H1 (cell line): Measurements from ENCODE around the gene MYH6. TPM values are rescaled to one million over a fixed set of nuclear protein-coding genes. Genes with fewer than 3 reads are reported as not detected.

Experiments
- CHD7 ChIP-seq: fragments of 300-600 bp; sonication (generic); IDR thresholded peaks from 2 replicates; pipeline ENCODE4 v1.7.1; 2012; ENCODE audit warnings: low read length, moderate library complexity, mild to moderate bottlenecking, inconsistent platforms; ENCODE audit not compliant: insufficient replicate concordance
- FOSL1 ChIP-seq: IDR thresholded peaks from 2 replicates; pipeline ENCODE4 v1.6.1; 2011; ENCODE audit warnings: mild to moderate bottlenecking, low read depth, low read length, moderate library complexity; ENCODE audit not compliant: insufficient read depth
- GTF2F1 ChIP-seq: IDR thresholded peaks from 2 replicates; pipeline ENCODE4 v1.6.1; 2012; ENCODE audit warnings: low read depth, low read length, improper control_type of control experiment, borderline replicate concordance
- MAFK ChIP-seq: IDR thresholded peaks from 2 replicates; pipeline ENCODE4 v1.6.1; 2012; ENCODE audit warnings: low read depth, mild to moderate bottlenecking, improper control_type of control experiment, low read length
- MAX ChIP-seq: IDR thresholded peaks from 2 replicates; pipeline ENCODE4 v1.6.1; 2012; ENCODE audit warnings: inconsistent platforms
- NRF1 ChIP-seq: IDR thresholded peaks from 2 replicates; pipeline ENCODE4 v1.6.1; 2011; ENCODE audit warnings: mild to moderate bottlenecking, low read depth, low read length, improper control_type of control experiment
- RBBP5 ChIP-seq: IDR thresholded peaks from 2 replicates; pipeline ENCODE4 v1.7.1; 2012; ENCODE audit warnings: low read depth, mild to moderate bottlenecking, inconsistent platforms, low read length, moderate library complexity, borderline replicate concordance
- SP1 ChIP-seq: IDR thresholded peaks from 2 replicates; pipeline ENCODE4 v1.6.1; 2011; ENCODE audit warnings: low read depth, low read length
- polyA plus RNA-seq, 7 experiments: library from polyadenylated mRNA; depleted of rRNA in 3 of 7; stranded (reverse) in 5 of 7; unstranded in 2 of 7; fragments of >200 nt in 5 of 7; fragments of 200-250 nt in 2 of 7; gene quantifications; 1 replicate in 5 of 7; 2 replicates in 1 of 7; 4 replicates in 1 of 7; pipeline versions ENCODE4 v1.2.1 to v1.2.3, GENCODE V29; 2011 to 2013; ENCODE audit warnings: missing spikeins in 2 of 7, mixed read lengths in 2 of 7
- total RNA-seq: library from RNA; stranded (reverse); fragmentation: NEBNext Ultra II Directional; extraction: Animal tissue kit (Norgen Biotek cat#: 25700); gene quantifications from 2 replicates; pipeline ENCODE4 v1.2.1, GENCODE V29; 2021
- TF ChIP-seq, protein P1 (sequence below): IDR thresholded peaks from 2 replicates; pipeline ENCODE4 v1.6.1; 2012; ENCODE audit warnings: low read length, inconsistent platforms

The MYH6 gene
- total and polyA plus RNA-seq, 2 of the 8 experiments (the other 6 are each of a cell fraction or from before 2014, with no cell fraction given) = 0.03 TPM; not detected in 1

- TF ChIP-seq CHD7 (no peak), FOSL1 (no peak), RBBP5 (no peak), SP1 (no peak), GTF2F1 (no peak), MAFK (no peak), MAX (no peak), NRF1 (no peak)
- TF ChIP-seq, protein P1, sequence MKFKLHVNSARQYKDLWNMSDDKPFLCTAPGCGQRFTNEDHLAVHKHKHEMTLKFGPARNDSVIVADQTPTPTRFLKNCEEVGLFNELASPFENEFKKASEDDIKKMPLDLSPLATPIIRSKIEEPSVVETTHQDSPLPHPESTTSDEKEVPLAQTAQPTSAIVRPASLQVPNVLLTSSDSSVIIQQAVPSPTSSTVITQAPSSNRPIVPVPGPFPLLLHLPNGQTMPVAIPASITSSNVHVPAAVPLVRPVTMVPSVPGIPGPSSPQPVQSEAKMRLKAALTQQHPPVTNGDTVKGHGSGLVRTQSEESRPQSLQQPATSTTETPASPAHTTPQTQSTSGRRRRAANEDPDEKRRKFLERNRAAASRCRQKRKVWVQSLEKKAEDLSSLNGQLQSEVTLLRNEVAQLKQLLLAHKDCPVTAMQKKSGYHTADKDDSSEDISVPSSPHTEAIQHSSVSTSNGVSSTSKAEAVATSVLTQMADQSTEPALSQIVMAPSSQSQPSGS = no peak
Measured at GRCh38 chr14:23382276-23382675, 25.8 kb downstream of the MYH6 start (continued).
